Neuronal stem cell (in vitro differentiated cells): ENCODE data around the gene LDB2.

ENCODE experiments used
- DNase-seq: peaks from one replicate; pipeline ENCODE4 v3.0.0-alpha.2; 2013; ENCODE audit warnings: low spot score
- H2AFZ ChIP-seq: one replicate; pipeline ENCODE4 v1.6.1; 2013; ENCODE audit warnings: mild to moderate bottlenecking, low read length, inconsistent platforms
- H2AK5ac ChIP-seq: 2 replicates; pipeline ENCODE4 v1.6.1; 2013; ENCODE audit warnings: low read depth, mild to moderate bottlenecking, inconsistent platforms, low read length, moderate library complexity, mixed read lengths
- H2BK120ac ChIP-seq: 2 replicates; pipeline ENCODE4 v1.6.1; 2013; ENCODE audit warnings: low read depth, mild to moderate bottlenecking, inconsistent platforms, low read length, moderate library complexity, mixed read lengths
- H2BK12ac ChIP-seq: one replicate; pipeline ENCODE4 v1.6.1; 2013; ENCODE audit warnings: low read length, inconsistent platforms
- H2BK15ac ChIP-seq: 2 replicates; pipeline ENCODE4 v1.6.1; 2013; ENCODE audit warnings: mild to moderate bottlenecking, low read length, inconsistent platforms, mixed read lengths
- H2BK5ac ChIP-seq: one replicate; pipeline ENCODE4 v1.6.1; 2013; ENCODE audit warnings: inconsistent platforms, mild to moderate bottlenecking, low read length, moderate library complexity
- H3K14ac ChIP-seq: one replicate; pipeline ENCODE4 v1.6.1; 2013; ENCODE audit warnings: low read length, inconsistent platforms
- H3K18ac ChIP-seq: 2 replicates; pipeline ENCODE4 v1.6.1; 2013; ENCODE audit warnings: low read length, inconsistent platforms
- H3K23ac ChIP-seq: 2 replicates; pipeline ENCODE4 v1.6.1; 2013; ENCODE audit warnings: low read depth, mild to moderate bottlenecking, mixed read lengths, low read length, inconsistent platforms; ENCODE audit not compliant: poor library complexity
- H3K27ac ChIP-seq: replicated peaks from 3 replicates; pipeline ENCODE4 v1.5.1; 2013; ENCODE audit warnings: low read length, inconsistent platforms
- H3K27me3 ChIP-seq, 3 experiments: 2 replicates each; pipeline ENCODE4 v1.6.1; 2013; ENCODE audit warnings: low read length in 3 of 3, mild to moderate bottlenecking in 2 of 3, inconsistent platforms in 1 of 3, low read depth in 1 of 3, mixed read lengths in 1 of 3, moderate library complexity in 1 of 3; ENCODE audit not compliant: control insufficient read depth in 3 of 3, insufficient read depth in 3 of 3
- H3K36me3 ChIP-seq, 2 donors: replicated peaks in 1 of 2; 2 replicates each; pipeline ENCODE4 v1.6.1; 2013; ENCODE audit warnings: low read length in 2 of 2; ENCODE audit not compliant: control insufficient read depth in 2 of 2, insufficient read depth in 2 of 2
- H3K4ac ChIP-seq: 2 replicates; pipeline ENCODE4 v1.6.1; 2013; ENCODE audit warnings: inconsistent platforms, mild to moderate bottlenecking, low read length, moderate library complexity
- H3K4me1 ChIP-seq, 2 donors: 1 replicate in 1 of 2; 2 replicates in 1 of 2; pipeline ENCODE4 v1.6.1; 2013; ENCODE audit warnings: low read length in 2 of 2, low read depth in 1 of 2; ENCODE audit not compliant: control insufficient read depth in 2 of 2, insufficient read depth in 1 of 2
- H3K4me2 ChIP-seq: one replicate; pipeline ENCODE4 v1.6.1; 2013; ENCODE audit warnings: mild to moderate bottlenecking, low read length, inconsistent platforms; ENCODE audit not compliant: insufficient read depth, poor library complexity, severe bottlenecking
- H3K4me3 ChIP-seq, 2 donors: 2 replicates each; pipeline ENCODE4 v1.5.1; 2013; ENCODE audit warnings: low read length in 2 of 2, mild to moderate bottlenecking in 2 of 2, inconsistent platforms in 1 of 2, moderate library complexity in 1 of 2
- H3K79me1 ChIP-seq: one replicate; pipeline ENCODE4 v1.6.1; 2013; ENCODE audit warnings: low read depth, mild to moderate bottlenecking, inconsistent platforms, low read length, moderate library complexity
- H3K9ac ChIP-seq: one replicate; pipeline ENCODE4 v1.6.1; 2013; ENCODE audit warnings: mild to moderate bottlenecking, low read depth, low read length, inconsistent platforms; ENCODE audit not compliant: poor library complexity
- H3K9me3 ChIP-seq, 2 donors: replicated peaks in 1 of 2; 2 replicates each; pipeline versions ENCODE3 to v1.6.1; 2013; ENCODE audit warnings: low read length in 2 of 2, mild to moderate bottlenecking in 2 of 2, inconsistent platforms in 1 of 2, low read depth in 1 of 2, mixed read lengths in 1 of 2, moderate library complexity in 1 of 2; ENCODE audit not compliant: control insufficient read depth in 2 of 2, insufficient read depth in 1 of 2
- H4K8ac ChIP-seq: one replicate; pipeline ENCODE4 v1.6.1; 2013; ENCODE audit warnings: low read depth, mild to moderate bottlenecking, inconsistent platforms, low read length, moderate library complexity
- H4K91ac ChIP-seq: one replicate; pipeline ENCODE4 v1.6.1; 2013; ENCODE audit warnings: low read length, low read depth, mild to moderate bottlenecking, inconsistent platforms; ENCODE audit not compliant: poor library complexity
- WGBS, 2 donors: extraction: QIAGEN DNeasy Blood & Tissue Kit; methylation state at CpG; one replicate each; pipeline ENCODE4 v1.1.7; 2013; ENCODE audit warnings: missing lambda C conversion rate in 2 of 2, mixed read lengths in 1 of 2; ENCODE audit not compliant: insufficient read length in 2 of 2, insufficient replicate concordance in 1 of 2; ENCODE audit errors: extremely low coverage in 2 of 2; 5-methylcytosine and 5-hydroxymethylcytosine counted together

The LDB2 gene

DNA sequence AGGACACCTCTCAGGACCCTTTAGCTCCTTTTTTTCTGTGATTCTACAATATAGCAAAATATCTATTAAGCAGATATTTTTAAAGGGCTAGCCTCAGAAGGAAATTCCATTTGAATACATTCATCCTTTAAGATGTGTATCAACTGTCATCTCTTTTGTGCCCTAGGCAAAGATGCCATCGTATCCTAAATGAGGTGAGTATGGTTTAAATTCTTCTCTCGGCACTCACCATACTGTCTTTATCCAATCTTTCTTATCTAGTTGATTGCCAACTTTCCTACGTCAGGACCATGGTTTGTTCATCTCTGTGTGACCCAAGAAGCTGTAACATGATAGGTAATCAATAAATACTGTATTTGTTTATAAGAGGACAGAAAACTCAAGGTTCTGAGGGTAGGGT lies 176.0 kb downstream of the LDB2 start:
- WGBS, 2 donors: no CpG with 5 or more reads among the region's 3 CpGs
- no peaks in the 10 kb centered on the region for H3K27me3 ChIP-seq
- H3K27ac ChIP-seq: no peak overlapping the region
- no peak overlapping the region for H4K91ac ChIP-seq
- no peak overlapping the region for H3K14ac ChIP-seq
- H3K4ac ChIP-seq: no peak overlapping the region
- no peak overlapping the region for H3K23ac ChIP-seq
- no peaks in the 10 kb centered on the region for H3K9me3 ChIP-seq
- no peak overlapping the region for H3K4me2 ChIP-seq
- H2AFZ ChIP-seq: no peak overlapping the region
- no peak overlapping the region for H2BK5ac ChIP-seq
- no peak overlapping the region for H2AK5ac ChIP-seq
- H4K8ac ChIP-seq: no peak overlapping the region
- H3K36me3 ChIP-seq: no peaks in the 10 kb centered on the region
- no peak overlapping the region for H3K9ac ChIP-seq
- H3K4me3 ChIP-seq: no peak overlapping the region
- no peak overlapping the region for H3K18ac ChIP-seq
- H2BK12ac ChIP-seq: no peak overlapping the region
- H2BK15ac ChIP-seq: no peak overlapping the region
- no peak for DNase-seq
- no peak overlapping the region for H2BK120ac ChIP-seq
- H3K79me1 ChIP-seq: no peaks in the 10 kb centered on the region
- no peaks in the 10 kb centered on the region for H3K4me1 ChIP-seq

DNA sequence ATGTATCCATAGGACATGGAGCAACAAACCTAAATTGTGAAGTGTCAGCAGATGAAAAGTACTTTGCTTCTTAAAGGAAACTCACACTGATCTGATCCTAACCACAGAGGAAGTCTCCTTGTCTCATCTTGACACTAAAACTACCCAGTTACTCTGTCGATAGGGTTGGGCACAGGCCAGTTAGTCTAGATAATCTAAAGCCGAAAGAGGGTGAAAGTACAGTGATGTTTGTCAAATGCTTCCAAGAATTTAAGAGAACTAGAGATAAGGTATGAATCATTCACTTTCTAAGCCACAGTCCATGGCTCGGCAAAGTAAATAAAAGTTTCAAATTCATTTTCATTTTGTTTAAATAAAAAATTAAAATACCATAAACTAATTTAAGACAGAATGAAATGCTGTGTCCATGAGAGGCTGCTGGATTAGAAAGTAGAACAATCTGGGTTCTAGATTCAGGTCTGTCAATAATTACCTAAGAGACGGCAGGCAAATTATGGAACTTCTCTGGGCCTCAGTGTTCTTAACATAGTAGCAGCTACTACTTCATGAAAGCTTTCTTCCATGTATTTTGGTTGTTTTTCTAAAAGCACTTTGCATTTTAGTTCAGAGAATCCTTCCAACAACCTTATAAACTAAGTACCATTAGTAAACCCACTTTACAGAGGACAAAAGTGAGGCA lies 176.7 kb downstream of the LDB2 start:
- Histone ChIP-seq H4K8ac (no peak overlapping the region), H3K27me3 (no peaks in the 10 kb centered on the region), H2AK5ac (no peak overlapping the region), H3K18ac (no peak overlapping the region), H3K14ac (no peak overlapping the region), H3K79me1 (no peaks in the 10 kb centered on the region), H3K9me3 (no peaks in the 10 kb centered on the region), H3K23ac (no peak overlapping the region), H3K9ac (no peak overlapping the region), H2BK12ac (no peak overlapping the region), H2BK120ac (no peak overlapping the region), H4K91ac (no peak overlapping the region), H2AFZ (no peak overlapping the region), H3K4me2 (no peak overlapping the region), H3K4ac (no peak overlapping the region), H3K4me3 (no peak overlapping the region), H2BK15ac (no peak overlapping the region), H3K4me1 (no peaks in the 10 kb centered on the region), H3K27ac (no peak overlapping the region), H3K36me3 (no peaks in the 10 kb centered on the region), H2BK5ac (no peak overlapping the region)
- DNase-seq: no peak
- WGBS, 2 donors: no CpG with 5 or more reads among the region's 4 CpGs

DNA sequence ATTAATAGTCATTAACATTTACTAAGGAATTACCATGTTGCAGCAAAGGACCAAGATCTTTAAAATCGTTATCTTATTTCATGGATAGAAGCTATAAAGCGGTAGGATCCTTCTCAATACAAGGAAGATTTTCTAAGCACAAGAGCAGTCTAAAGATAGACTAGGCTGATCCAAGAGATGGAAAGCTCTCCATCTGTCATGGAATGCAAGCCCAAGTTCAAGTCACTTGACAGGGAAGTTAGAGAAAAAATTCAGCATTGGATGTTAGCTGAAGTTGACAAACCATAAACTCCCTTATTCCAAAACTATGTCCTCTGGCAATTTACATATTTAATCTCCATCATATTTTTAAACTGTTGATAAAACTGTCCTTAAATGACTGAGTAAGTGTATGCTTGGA lies 177.7 kb downstream of the LDB2 start:
- Histone ChIP-seq H3K4me1 (no peaks in the 10 kb centered on the region), H3K9ac (no peak overlapping the region), H3K9me3 (no peaks in the 10 kb centered on the region), H2BK15ac (no peak overlapping the region), H2AFZ (no peak overlapping the region), H3K79me1 (no peaks in the 10 kb centered on the region), H3K14ac (no peak overlapping the region), H3K27me3 (no peaks in the 10 kb centered on the region), H2BK12ac (no peak overlapping the region), H3K18ac (no peak overlapping the region), H3K27ac (no peak overlapping the region), H3K23ac (no peak overlapping the region), H2BK5ac (no peak overlapping the region), H3K36me3 (no peaks in the 10 kb centered on the region), H2AK5ac (no peak overlapping the region), H4K8ac (no peak overlapping the region), H4K91ac (no peak overlapping the region), H3K4ac (no peak overlapping the region), H3K4me3 (no peak overlapping the region), H2BK120ac (no peak overlapping the region), H3K4me2 (no peak overlapping the region)
- DNase-seq: no peak
- WGBS, 2 donors: no CpG with 5 or more reads among the region's 2 CpGs

DNA sequence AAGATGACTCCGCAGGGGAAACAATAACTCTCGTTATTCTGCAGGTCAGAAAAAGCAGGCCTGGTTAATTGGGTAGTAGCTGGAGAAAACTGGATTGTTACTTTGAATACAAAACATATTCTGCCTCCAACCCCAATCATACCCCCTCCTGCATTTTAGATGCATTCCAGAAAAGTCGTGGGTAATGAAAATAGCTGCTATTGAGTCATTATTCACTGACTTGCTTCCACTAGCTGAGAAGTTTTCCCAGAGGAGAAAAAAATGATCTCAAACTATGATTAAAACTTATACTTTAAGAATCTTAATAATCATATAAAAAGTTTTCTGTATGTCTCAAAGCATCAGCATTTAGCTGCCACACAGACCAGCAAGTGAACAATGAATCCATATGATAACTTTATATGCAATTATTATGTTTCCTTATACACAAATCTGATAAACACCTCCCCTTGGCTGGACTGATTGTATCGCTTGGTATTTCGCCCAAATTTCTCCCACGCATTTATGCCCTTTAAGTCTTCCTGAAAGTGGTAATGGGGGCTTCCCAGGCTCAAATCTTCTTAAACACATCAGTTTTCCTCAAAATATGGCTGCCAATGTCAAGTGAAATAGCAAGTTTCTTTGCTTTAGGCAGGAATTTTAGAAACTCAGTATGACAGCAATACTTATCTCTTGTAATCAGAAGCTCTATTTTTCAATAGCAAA lies 181.0 kb downstream of the LDB2 start:
- Histone ChIP-seq H2BK5ac (no peak overlapping the region), H3K27me3 (no peaks in the 10 kb centered on the region), H2BK12ac (no peak overlapping the region), H3K14ac (no peak overlapping the region), H4K91ac (no peak overlapping the region), H3K18ac (no peak overlapping the region), H2AFZ (no peak overlapping the region), H4K8ac (no peak overlapping the region), H3K4ac (no peak overlapping the region), H3K79me1 (no peaks in the 10 kb centered on the region), H2BK15ac (no peak overlapping the region), H3K27ac (no peak overlapping the region), H2AK5ac (no peak overlapping the region), H3K4me2 (no peak overlapping the region), H2BK120ac (no peak overlapping the region), H3K9me3 (peaks cover 0 to 4% of the 10 kb centered on the region in 2 donors), H3K23ac (no peak overlapping the region), H3K36me3 (no peaks in the 10 kb centered on the region), H3K4me3 (no peak overlapping the region), H3K9ac (no peak overlapping the region), H3K4me1 (no peaks in the 10 kb centered on the region)
- no peak for DNase-seq
- no CpG with 5 or more reads among the region's 6 CpGs for WGBS, 2 donors
